Tibial artery (tissue), 4 donors: ENCODE measurements around the gene DIDO1.

ENCODE experiments used
- DNase-seq, 2 donors: peaks; one replicate each; pipeline ENCODE4 v3.0.0-alpha.2; 2019
- H3K27ac ChIP-seq, 2 donors: fragments of 200-600 bp; sonication (generic) in 1 of 2; 1 replicate in 1 of 2; 2 replicates in 1 of 2; pipeline ENCODE4 v1.5.1; 2018 to 2019; ENCODE audit warnings: mild to moderate bottlenecking in 1 of 2
- H3K27me3 ChIP-seq, 2 donors: fragments of 200-600 bp; sonication (generic) in 1 of 2; one replicate each; pipeline versions ENCODE4 v1.5.1 to v1.6.0; 2016 to 2019
- H3K36me3 ChIP-seq, 3 donors: fragments of 200-600 bp; sonication (generic) in 2 of 3; one replicate each; pipeline ENCODE4 v1.5.1; 2016 to 2019; ENCODE audit warnings: mild to moderate bottlenecking in 2 of 3
- H3K4me1 ChIP-seq, 4 donors: fragments of 200-600 bp; sonication (generic) in 2 of 4; 1 replicate in 3 of 4; 2 replicates in 1 of 4; pipeline ENCODE4 v1.5.1; 2016 to 2019
- H3K4me3 ChIP-seq, 2 donors: fragments of 200-600 bp; sonication (generic) in 1 of 2; 1 replicate in 1 of 2; 2 replicates in 1 of 2; pipeline ENCODE4 v1.5.1; 2018 to 2019; ENCODE audit warnings: mild to moderate bottlenecking in 2 of 2
- H3K9me3 ChIP-seq, 3 donors: fragments of 200-600 bp; sonication (generic) in 1 of 3; one replicate each; pipeline ENCODE4 v1.5.1; 2016 to 2019
- intact Hi-C: fragments of 100-400 bp; cut with DNase I; formaldehyde crosslinking; loops from one replicate; pipeline ENCODE4 v1.15.0; 2023; ENCODE audit warnings: low total_unique reads
- TF ChIP-seq, protein P1 (sequence below), 2 experiments: fragments of 200-600 bp in 1 of 2; fragments of 450-650 bp in 1 of 2; IDR thresholded peaks; one replicate each; pipeline ENCODE4 v1.5.1; 2017 to 2019; ENCODE audit warnings: antibody characterized with exemption in 2 of 2, mild to moderate bottlenecking in 1 of 2, moderate library complexity in 1 of 2

The DIDO1 gene

DNA sequence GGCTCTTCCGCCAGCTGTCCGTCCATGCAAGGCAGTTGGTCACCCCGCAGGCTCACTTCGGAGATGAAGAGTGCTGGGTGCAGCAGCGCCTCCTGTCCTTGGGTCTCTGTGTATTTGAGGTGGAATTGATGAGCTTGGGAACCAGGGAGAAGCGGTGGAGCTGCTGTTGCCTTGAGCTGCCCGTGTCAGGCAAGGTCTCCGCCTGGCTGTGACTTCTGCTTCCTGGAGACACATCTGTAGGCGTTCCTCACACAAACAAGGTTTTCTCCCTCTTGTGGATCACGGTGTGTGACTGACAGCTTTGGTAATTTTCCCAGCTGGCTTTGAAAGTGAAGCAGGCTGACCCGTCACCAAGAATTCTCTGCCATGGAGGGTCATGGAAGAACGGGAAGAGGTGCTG, 23.7 kb upstream of the DIDO1 start:
- H3K9me3 ChIP-seq, result no peaks in the 10 kb centered on the region
- TF ChIP-seq, protein P1, sequence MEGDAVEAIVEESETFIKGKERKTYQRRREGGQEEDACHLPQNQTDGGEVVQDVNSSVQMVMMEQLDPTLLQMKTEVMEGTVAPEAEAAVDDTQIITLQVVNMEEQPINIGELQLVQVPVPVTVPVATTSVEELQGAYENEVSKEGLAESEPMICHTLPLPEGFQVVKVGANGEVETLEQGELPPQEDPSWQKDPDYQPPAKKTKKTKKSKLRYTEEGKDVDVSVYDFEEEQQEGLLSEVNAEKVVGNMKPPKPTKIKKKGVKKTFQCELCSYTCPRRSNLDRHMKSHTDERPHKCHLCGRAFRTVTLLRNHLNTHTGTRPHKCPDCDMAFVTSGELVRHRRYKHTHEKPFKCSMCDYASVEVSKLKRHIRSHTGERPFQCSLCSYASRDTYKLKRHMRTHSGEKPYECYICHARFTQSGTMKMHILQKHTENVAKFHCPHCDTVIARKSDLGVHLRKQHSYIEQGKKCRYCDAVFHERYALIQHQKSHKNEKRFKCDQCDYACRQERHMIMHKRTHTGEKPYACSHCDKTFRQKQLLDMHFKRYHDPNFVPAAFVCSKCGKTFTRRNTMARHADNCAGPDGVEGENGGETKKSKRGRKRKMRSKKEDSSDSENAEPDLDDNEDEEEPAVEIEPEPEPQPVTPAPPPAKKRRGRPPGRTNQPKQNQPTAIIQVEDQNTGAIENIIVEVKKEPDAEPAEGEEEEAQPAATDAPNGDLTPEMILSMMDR (IDR thresholded peaks at IDR 0.05), result no peak
- peaks cover 0 to 27% (median 26%) of the 10 kb centered on the region in 4 donors for H3K4me1 ChIP-seq
- no peaks in the 10 kb centered on the region for H3K27me3 ChIP-seq
- H3K4me3 ChIP-seq, result no peak overlapping the region
- peaks cover 39 to 60% (median 51%) of the 10 kb centered on the region in 3 donors for H3K36me3 ChIP-seq
- no peak for DNase-seq
- intact Hi-C loops, result no loop called here
- no peak overlapping the region for H3K27ac ChIP-seq

DNA sequence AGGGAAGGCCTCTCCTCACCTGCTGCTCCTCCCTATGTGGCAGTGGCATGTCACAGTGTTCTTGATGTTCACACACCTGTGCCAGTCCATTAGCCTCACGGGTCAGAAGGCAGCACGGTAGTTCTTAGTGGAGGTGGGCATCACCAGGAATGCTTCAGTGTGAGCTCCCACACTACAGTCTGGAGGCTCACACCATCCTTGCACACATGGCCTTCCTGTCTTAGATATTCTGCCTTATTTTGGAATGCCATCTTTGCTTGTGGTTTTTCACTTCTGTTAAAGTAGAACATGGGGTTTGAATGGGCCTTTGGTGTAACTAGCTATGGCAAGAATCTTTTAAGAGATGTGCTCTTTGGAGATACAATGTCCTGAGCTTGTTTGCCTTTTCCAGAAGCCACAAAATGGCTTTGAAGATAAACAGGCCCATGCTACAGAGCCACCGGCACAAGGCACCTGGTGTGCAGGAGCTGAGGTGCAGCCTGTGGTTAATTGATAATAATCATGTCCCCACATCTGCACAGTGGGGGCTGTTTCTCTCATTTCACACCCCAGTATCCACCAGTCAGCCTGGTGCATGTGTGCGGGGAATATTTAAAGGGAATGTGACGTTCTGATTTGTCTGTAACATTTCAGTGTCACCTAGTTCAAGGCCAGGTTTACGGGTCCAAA, 23.0 kb upstream of the DIDO1 start:
- Histone ChIP-seq H3K9me3 (no peaks in the 10 kb centered on the region), H3K27ac (no peak overlapping the region), H3K4me1 (peaks cover 0 to 22% (median 20%) of the 10 kb centered on the region in 4 donors), H3K36me3 (peaks cover 44 to 67% (median 58%) of the 10 kb centered on the region in 3 donors), H3K27me3 (no peaks in the 10 kb centered on the region), H3K4me3 (no peak overlapping the region)
- DNase-seq, result no peak
- intact Hi-C loops, result no loop called here
- TF ChIP-seq, protein P1 (IDR thresholded peaks at IDR 0.05), result no peak

DNA sequence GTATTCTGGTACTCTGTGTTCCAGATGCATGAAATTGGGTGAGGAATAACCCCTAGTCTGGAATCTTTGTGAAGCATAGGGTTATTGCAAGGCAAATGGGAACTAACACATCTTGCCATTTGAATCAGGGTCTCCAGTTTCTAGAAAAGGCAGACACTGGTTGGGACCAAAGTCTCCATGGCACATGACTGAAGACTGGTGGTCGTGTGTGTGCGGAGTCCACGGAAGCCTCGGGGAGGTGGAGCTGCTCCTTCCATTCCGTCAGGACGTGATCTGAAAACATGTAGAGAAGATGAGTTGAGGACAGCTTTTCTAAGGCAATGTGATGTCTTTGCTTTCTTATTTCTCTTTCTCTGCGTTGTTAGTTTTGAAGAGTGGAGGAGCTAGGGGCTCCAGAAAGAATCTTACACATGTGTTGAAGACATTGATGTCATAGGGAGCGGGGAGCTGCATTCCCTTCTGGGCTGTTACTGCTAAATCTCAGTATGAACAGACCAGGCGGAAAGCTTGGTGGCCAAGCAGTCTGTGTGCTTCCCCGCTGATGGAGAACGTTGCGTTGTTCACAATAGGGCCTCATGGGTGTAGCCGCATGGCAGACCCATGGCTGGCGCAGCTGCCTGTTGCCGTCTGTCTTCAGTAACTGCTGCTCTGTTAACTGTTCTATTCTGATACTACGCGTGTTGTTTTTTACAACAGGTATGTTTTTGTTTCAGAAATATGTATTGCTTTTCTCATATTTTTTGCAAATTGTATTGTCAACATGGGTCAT, 21.4 kb upstream of the DIDO1 start:
- intact Hi-C loops, result no loop called here
- H3K36me3 ChIP-seq, result peaks cover 51 to 82% (median 73%) of the 10 kb centered on the region in 3 donors
- no peaks in the 10 kb centered on the region for H3K27me3 ChIP-seq
- no peak overlapping the region for H3K4me3 ChIP-seq
- no peak overlapping the region for H3K27ac ChIP-seq
- peaks cover 0 to 11% (median 6%) of the 10 kb centered on the region in 4 donors for H3K4me1 ChIP-seq
- TF ChIP-seq, protein P1 (IDR thresholded peaks at IDR 0.05), result no peak
- DNase-seq, result no peak
- H3K9me3 ChIP-seq, result no peaks in the 10 kb centered on the region

DNA sequence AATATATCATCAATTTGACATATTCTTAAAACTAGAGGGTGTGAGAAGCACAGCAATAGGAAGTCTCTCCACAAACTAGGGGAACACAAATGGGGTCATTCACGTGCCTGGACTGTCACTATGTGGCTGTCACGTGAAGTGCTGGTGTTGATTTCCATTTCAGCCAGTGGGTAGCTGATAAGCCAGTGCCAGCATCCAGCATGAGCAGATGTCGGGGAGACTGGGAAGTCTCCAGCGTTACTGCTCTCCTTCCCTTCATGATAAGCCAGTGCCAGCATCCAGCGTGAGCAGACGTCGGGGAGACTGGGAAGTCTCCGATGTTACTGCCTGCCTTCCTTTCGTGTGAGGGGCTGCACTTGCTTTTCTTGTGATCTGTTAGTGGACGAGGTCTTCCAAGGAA, 20.6 kb upstream of the DIDO1 start:
- H3K27me3 ChIP-seq, result no peaks in the 10 kb centered on the region
- intact Hi-C loops, result no loop called here
- H3K9me3 ChIP-seq, result no peaks in the 10 kb centered on the region
- no peak for DNase-seq
- peaks cover 51 to 87% (median 73%) of the 10 kb centered on the region in 3 donors for H3K36me3 ChIP-seq
- peaks cover 0 to 11% (median 3%) of the 10 kb centered on the region in 4 donors for H3K4me1 ChIP-seq
- H3K4me3 ChIP-seq, result no peak overlapping the region
- no peak overlapping the region for H3K27ac ChIP-seq
- TF ChIP-seq, protein P1 (IDR thresholded peaks at IDR 0.05), result no peak

- Histone ChIP-seq H3K4me3 (no peak overlapping the region), H3K4me1 (peaks cover 0 to 18% (median 12%) of the 10 kb centered on the region in 4 donors), H3K9me3 (no peaks in the 10 kb centered on the region), H3K36me3 (peaks cover 51 to 96% (median 73%) of the 10 kb centered on the region in 3 donors), H3K27ac (no peak overlapping the region), H3K27me3 (no peaks in the 10 kb centered on the region)
- TF ChIP-seq, protein P1 (IDR thresholded peaks at IDR 0.05), result no peak
- intact Hi-C loops, result no loop called here
- DNase-seq, result no peak
Observed at GRCh38 chr20:62945771-62946339, 19.6 kb upstream of the DIDO1 start.
